Activated T-helper 1 cell treated with anti-CD3 and anti-CD28 coated beads, Interleukin-2, amount 50 U/mL, for 16 hours (primary cell): ENCODE measurements around the gene PLEKHN1.
A peak's percentile ranks its signal among the peaks of the same experiment; 100 is the strongest.

Experiments
- DNase-seq, 2 donors: peaks; one replicate each; pipeline ENCODE4 v3.0.0-alpha.2; 2020; ENCODE audit warnings: low read depth in 1 of 2, low spot score in 1 of 2

The PLEKHN1 gene, protein sequence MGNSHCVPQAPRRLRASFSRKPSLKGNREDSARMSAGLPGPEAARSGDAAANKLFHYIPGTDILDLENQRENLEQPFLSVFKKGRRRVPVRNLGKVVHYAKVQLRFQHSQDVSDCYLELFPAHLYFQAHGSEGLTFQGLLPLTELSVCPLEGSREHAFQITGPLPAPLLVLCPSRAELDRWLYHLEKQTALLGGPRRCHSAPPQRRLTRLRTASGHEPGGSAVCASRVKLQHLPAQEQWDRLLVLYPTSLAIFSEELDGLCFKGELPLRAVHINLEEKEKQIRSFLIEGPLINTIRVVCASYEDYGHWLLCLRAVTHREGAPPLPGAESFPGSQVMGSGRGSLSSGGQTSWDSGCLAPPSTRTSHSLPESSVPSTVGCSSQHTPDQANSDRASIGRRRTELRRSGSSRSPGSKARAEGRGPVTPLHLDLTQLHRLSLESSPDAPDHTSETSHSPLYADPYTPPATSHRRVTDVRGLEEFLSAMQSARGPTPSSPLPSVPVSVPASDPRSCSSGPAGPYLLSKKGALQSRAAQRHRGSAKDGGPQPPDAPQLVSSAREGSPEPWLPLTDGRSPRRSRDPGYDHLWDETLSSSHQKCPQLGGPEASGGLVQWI

DNA sequence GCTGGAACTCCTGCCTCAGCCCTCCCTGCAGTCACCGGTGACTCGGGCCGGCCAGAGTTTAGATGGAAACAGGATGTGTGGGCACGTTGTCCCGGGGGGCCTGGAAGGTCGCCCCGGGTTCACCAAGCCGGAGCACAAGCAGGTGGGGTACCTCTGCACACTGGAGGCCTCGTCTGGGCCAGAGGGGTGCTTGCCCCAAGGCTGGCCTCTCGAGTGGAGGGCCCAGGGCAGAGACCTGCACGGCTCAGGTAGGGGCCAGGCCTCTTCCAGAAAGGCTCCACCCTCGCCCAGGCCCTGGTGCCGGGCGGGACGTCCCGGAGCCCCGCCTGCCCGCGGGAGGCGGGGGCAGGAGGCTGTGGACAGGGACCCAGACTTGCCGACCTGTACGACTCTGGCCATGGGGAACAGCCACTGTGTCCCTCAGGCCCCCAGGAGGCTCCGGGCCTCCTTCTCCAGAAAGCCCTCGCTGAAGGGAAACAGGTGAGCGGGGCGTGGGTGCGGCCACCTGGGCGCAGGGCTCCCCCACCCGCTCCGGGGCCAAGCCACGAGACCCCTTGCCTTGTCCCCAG, at the start of gene PLEKHN1:
PLEKHN1 (plus strand) TSS at position 348 of the 569 bp plus-strand sequence; CDS start at position 398, 50 bp downstream.
- no peak for DNase-seq

GRCh38 chr1:917076-917459, 49.2 kb upstream of the PLEKHN1 start:
- DNase-seq: no peak

- no peak for DNase-seq
These were observed 48.7 kb upstream of the PLEKHN1 start for GRCh38 chr1:917466-918091.

DNA sequence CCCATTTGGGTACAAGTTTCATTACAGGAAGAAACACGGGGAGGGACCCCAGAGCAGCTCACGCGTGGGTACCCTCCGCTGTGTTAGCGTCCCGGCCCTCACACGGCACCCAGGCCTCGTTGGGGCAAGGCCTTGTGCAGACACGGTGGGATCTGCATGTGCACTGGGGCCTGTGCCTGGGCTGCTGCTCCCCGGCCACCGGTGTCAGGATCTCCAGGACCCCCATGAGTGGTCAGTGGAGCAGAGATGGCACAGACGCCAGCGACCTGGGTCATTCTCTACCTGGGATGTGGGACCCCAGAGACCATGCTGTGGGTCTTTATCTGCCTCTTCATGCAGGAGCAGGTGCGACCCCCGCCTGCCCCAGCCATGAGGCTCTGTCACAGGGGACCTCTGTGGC, 47.9 kb upstream of the PLEKHN1 start:
- no peak for DNase-seq

- no peak for DNase-seq
These were observed 47.4 kb upstream of the PLEKHN1 start for GRCh38 chr1:918843-919242.

DNA sequence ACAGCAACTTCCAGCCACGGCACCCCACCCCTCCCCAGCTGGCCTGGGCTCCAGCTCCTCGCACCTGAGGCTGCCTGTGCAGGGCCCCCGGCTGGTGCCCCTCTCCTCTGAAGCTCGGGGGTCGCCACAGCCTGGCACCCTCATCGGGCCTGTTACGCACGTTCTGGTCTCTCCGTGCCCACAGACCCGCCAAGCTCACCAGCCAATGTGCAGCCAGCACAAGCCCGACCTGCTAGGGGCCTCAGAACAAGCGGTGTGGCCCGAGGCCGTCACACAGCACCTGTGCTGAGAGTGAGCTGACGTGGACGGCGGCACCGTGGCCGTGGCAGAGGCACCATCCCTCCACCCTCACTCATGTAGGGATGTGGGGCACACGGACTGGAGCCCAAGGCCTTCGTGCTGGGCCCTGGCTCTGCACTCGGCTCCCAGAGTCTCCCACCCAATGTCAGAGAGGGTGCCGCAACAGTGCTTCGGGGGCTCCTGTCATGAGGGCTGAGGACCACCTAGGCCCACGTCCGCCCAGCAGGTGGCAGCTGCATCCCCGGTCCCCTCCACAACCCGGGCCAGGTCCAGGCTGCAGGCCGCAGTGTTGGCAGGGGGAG, 46.9 kb upstream of the PLEKHN1 start:
- DNase-seq: no peak

GRCh38 chr1:920010-920409, 46.3 kb upstream of the PLEKHN1 start:
- no peak for DNase-seq

GRCh38 chr1:920521-920920, 45.8 kb upstream of the PLEKHN1 start:
- no peak for DNase-seq

DNA sequence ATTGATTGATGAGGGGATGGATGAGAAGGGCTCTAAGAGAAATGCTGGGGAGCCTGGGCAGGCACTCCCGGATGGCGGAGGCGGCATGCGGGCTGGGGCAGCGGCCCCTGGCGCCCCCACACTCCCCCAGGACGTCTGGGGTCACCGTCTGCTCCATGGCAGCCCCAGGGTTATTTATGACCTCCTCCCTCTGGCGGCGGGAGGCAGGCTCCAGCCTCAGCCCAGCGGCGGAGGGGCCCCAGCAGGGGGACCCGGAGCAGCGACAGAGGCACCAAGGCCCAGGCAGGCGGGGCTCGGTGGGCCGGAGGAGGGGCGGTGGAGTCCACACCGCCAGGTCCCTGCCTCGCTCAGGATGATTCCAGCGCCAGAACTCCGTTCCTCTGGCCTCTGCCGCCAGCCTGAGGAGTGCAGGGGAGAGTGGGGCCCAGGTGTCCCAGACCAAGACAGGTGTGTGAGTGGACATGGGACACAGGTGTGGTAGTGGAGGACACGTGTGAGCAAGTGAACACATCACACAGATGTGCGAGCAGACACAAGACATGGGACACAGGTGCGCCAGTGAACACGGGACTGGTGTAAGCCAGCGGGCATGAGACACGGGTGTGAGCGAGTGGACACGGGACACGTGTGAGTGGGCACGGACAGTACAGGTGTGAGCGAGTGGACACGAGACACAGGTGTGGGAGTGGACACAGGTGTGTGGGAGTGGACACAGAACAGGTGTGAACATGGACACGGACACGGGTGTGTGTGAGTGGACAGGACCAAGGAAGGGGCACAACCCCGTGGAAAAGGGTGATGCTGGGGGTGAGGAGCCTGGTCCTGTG, 45.1 kb upstream of the PLEKHN1 start:
- DNase-seq: no peak

DNA sequence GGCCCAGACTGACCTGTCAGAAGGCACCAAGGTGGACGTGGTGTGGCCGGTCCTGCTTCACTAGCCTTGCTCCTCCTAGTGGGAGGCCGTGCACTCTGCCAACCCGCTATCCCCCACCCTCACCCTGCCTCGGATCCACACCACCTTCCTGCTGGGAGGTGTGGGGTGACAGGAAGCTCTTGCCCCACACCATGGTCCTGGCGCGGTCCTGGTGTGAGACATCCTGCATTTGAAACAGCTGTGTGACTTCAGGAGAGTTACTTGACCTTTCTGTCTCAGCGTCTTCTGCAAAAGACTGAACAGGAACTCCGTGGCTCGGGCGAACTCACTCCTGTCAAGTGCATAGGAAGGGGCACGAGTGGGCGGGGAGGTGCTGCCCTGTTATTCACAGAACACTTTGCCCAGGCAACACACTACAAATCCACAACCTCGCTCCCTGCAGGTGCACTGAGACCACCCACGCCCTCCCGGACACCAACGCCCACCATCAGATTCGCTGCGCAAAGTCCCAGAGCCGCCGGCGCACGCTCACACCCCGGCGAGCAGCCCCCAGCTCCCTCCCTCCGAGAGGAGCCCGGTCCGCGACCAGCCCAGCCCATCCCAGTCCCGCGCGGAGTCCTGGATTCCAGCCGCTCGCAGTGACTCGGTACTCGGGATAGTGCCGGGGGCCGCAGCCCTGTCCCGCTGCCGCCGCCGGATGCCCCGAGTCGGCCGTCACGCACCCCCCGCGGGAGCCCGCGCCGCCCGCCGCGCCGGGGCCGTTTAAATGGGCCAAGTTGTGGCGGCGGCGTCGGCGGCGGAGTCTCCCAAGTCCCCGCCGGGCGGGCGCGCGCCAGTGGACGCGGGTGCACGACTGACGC, 42.9 kb upstream of the PLEKHN1 start, which contains the start of gene SAMD11:
SAMD11 (plus strand) TSS at position 793 of the 860 bp plus-strand sequence. CDS start 509 bp downstream, outside the sequence.
- DNase-seq: peak; percentile 35 to 44

- no peak for DNase-seq
These were observed 42.2 kb upstream of the PLEKHN1 start for GRCh38 chr1:923991-924655.

- DNase-seq: no peak
These were observed 41.4 kb upstream of the PLEKHN1 start for GRCh38 chr1:924656-925560.

- no peak for DNase-seq
These were observed 40.5 kb upstream of the PLEKHN1 start for GRCh38 chr1:925561-926421.

GRCh38 chr1:927234-927633, 39.0 kb upstream of the PLEKHN1 start:
- no peak for DNase-seq

- no peak for DNase-seq
These were observed 38.5 kb upstream of the PLEKHN1 start for GRCh38 chr1:927748-928147.

DNA sequence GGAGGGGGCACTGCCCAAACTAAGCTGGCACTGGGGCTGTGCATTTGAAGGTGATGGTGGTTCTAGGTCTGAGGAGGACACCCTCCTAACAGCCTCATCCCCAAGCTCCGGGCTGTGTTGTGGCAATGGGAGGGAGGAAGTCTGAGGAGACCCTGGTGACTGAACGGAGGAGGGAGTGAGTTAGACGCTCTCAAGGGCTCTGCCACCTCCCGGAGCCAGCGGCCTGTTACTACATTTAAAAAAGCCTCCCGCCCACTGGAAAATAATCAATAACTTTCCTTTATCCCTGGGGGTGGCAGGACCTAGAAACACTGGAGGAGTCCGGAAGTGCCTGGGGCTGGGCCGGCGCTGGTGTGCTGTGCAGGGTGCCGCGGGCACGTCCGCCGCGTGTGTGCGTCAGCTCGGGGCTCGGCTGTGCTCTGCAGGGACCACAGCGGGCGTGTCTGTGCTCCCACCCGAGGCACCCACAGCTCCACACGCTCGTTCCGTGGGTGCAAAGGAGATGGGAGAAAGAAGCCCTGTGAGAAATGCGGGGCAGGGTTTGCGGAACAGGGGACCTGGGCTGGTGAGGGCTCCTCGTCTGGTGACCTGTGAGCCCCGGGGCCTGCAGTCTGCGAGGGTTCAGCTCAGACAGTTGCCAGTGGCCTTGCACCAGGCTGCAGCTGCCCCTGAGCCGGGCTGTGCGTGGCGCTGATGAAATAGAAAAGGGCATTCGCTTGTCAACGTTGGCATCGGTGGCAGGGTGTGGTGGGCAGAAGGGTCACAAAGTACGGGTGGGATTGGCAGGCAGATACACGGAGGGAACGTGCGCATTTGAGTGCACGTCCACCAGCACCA, 37.2 kb upstream of the PLEKHN1 start:
- no peak for DNase-seq
